OCI-LY7 (cell line): ENCODE results near the gene RRAS.

Experiments used
- EZH2phosphoT487 ChIP-seq: fragments of 200-600 bp; sonication (generic); IDR thresholded peaks from 2 replicates; pipeline ENCODE4 v1.6.1; 2018; ENCODE audit warnings: low read depth, borderline replicate concordance, mild to moderate bottlenecking, mixed run types, antibody characterized with exemption, low read length, moderate library complexity, mixed read lengths
- TF ChIP-seq, protein P1 (sequence below): fragments of 200-600 bp; sonication (generic); conservative IDR thresholded peaks from 2 replicates; pipeline ENCODE4 v1.5.1; 2014; ENCODE audit warnings: mild to moderate bottlenecking, antibody characterized with exemption, low read length, moderate library complexity, mixed read lengths

DNA sequence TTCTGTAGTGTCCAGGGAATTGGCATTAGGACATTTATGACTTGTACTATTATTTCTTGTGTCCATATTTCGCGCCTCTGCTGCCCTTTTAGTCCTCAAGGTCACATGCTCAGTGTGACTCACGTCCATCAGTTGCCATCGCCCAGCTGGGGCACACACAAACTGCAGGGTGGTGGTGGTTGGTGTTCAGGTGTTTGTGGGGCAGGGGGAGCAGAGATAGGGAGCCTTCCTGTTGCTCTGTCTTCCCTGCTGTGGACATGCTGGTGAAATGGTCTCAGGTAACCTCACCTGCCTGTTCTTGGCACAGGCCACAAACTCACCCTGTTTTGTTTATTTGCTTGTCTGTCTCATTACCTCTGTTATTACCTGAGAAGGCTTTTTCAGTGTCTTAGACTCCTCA is 26.6 kb downstream of the RRAS start:
- TF ChIP-seq, protein P1, sequence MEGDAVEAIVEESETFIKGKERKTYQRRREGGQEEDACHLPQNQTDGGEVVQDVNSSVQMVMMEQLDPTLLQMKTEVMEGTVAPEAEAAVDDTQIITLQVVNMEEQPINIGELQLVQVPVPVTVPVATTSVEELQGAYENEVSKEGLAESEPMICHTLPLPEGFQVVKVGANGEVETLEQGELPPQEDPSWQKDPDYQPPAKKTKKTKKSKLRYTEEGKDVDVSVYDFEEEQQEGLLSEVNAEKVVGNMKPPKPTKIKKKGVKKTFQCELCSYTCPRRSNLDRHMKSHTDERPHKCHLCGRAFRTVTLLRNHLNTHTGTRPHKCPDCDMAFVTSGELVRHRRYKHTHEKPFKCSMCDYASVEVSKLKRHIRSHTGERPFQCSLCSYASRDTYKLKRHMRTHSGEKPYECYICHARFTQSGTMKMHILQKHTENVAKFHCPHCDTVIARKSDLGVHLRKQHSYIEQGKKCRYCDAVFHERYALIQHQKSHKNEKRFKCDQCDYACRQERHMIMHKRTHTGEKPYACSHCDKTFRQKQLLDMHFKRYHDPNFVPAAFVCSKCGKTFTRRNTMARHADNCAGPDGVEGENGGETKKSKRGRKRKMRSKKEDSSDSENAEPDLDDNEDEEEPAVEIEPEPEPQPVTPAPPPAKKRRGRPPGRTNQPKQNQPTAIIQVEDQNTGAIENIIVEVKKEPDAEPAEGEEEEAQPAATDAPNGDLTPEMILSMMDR: no peak
- no peak for TF ChIP-seq EZH2phosphoT487
